Small intestine (tissue), 7 donors: ENCODE measurements around the gene CCDC188. TPM values are rescaled to one million over a fixed set of nuclear protein-coding genes. Genes with fewer than 3 reads are reported as not detected.

Experiments used
- DNase-seq, 2 donors: peaks; one replicate each; pipeline versions ENCODE4 v3.0.0 to v3.0.0-alpha.2; 2013
- FAIRE-seq: peaks from 2 replicates; lab custom pipeline; 2012; peaks lifted over from hg19 to GRCh38; lab: Jason Lieb, UNC
- H3K27ac ChIP-seq, 3 donors: one replicate each; pipeline ENCODE4 v1.5.1; 2013; ENCODE audit warnings: low read length in 2 of 3, mild to moderate bottlenecking in 2 of 3, control low read depth in 1 of 3, inconsistent platforms in 1 of 3, low read depth in 1 of 3, moderate library complexity in 1 of 3
- H3K27me3 ChIP-seq, 3 donors: one replicate each; pipeline ENCODE4 v1.6.1; 2013; ENCODE audit warnings: low read length in 3 of 3, inconsistent platforms in 1 of 3; ENCODE audit not compliant: control insufficient read depth in 3 of 3, insufficient read depth in 3 of 3
- H3K36me3 ChIP-seq, 3 donors: one replicate each; pipeline ENCODE4 v1.6.1; 2013; ENCODE audit warnings: low read length in 3 of 3, inconsistent platforms in 1 of 3, low read depth in 1 of 3, mild to moderate bottlenecking in 1 of 3, moderate library complexity in 1 of 3; ENCODE audit not compliant: control insufficient read depth in 3 of 3, insufficient read depth in 2 of 3
- H3K4me1 ChIP-seq, 3 donors: one replicate each; pipeline ENCODE4 v1.6.1; 2013; ENCODE audit warnings: low read length in 2 of 3, inconsistent platforms in 1 of 3, low read depth in 1 of 3, mild to moderate bottlenecking in 1 of 3, moderate library complexity in 1 of 3; ENCODE audit not compliant: control insufficient read depth in 3 of 3, insufficient read depth in 2 of 3
- H3K4me3 ChIP-seq, 3 donors: one replicate each; pipeline ENCODE4 v1.5.1; 2013; ENCODE audit warnings: low read length in 3 of 3, control low read depth in 1 of 3, inconsistent platforms in 1 of 3, low read depth in 1 of 3, mild to moderate bottlenecking in 1 of 3, moderate library complexity in 1 of 3
- H3K9me3 ChIP-seq, 2 donors: one replicate each; pipeline ENCODE4 v1.6.1; 2013; ENCODE audit warnings: low read depth in 1 of 2, low read length in 1 of 2; ENCODE audit not compliant: control insufficient read depth in 2 of 2, insufficient read depth in 1 of 2
- WGBS, 3 donors: extraction: QIAGEN DNeasy Blood & Tissue Kit; methylation state at CpG; one replicate each; pipeline ENCODE4 v1.1.7; 2013; 5-methylcytosine and 5-hydroxymethylcytosine counted together
- polyA plus RNA-seq, 4 donors: library from polyadenylated mRNA; stranded (reverse) in 3 of 4; unstranded in 1 of 4; fragments of 200-250 nt in 3 of 4; fragments of 120-200 nt in 1 of 4; gene quantifications; one replicate each; pipeline versions ENCODE4 v1.2.1 to v1.2.3, GENCODE V29; 2013
- donor health status: healthy with polysubstance abuse.
- donor health status: control.
- donor health status: control.
- donor health status: Bipolar disorder and iron deficiency.
- donor health status: healthy.

The CCDC188 gene
- polyA plus RNA-seq, 4 donors, result 1.2 to 1.6 TPM; not detected in 2

GRCh38 chr22:20111689-20112622, 38.9 kb downstream of the CCDC188 start:
- 69 to 71% (median 70%) methylated on average over 7 of the region's 7 CpGs for WGBS, 3 donors

GRCh38 chr22:20111045-20111688, 39.7 kb downstream of the CCDC188 start:
- Histone ChIP-seq H3K36me3 (peaks cover 5 to 99% (median 11%) of the 10 kb centered on the region in 3 donors), H3K4me3 (no peak overlapping the region), H3K27ac (no peak overlapping the region), H3K4me1 (peaks cover 0 to 4% (median 0%) of the 10 kb centered on the region in 3 donors), H3K27me3 (no peaks in the 10 kb centered on the region), H3K9me3 (no peaks in the 10 kb centered on the region)
- DNase-seq (peak in 1 of 2 donors; percentile 26), FAIRE-seq (no peak)
- WGBS, 3 donors, result 55 to 59% (median 57%) methylated on average over 13 to 14 of the region's 14 CpGs

More at GRCh38 chr22:20111689-20112622, 38.9 kb downstream of the CCDC188 start:
- Histone ChIP-seq H3K27ac (no peak overlapping the region), H3K9me3 (no peaks in the 10 kb centered on the region), H3K27me3 (no peaks in the 10 kb centered on the region), H3K4me1 (peaks cover 0 to 4% (median 0%) of the 10 kb centered on the region in 3 donors), H3K36me3 (peaks cover 5 to 91% (median 8%) of the 10 kb centered on the region in 3 donors), H3K4me3 (no peak overlapping the region)
- no peak for FAIRE-seq
- DNase-seq, result no peak

GRCh38 chr22:20110359-20110985, 40.4 kb downstream of the CCDC188 start:
- DNase-seq, result no peak
- no peaks in the 10 kb centered on the region for H3K9me3 ChIP-seq
- no peak overlapping the region for H3K4me3 ChIP-seq
- no peak for FAIRE-seq
- WGBS, 3 donors, result 90 to 91% (median 90%) methylated on average over 9 of the region's 9 CpGs
- H3K36me3 ChIP-seq, result peaks cover 5 to 100% (median 14%) of the 10 kb centered on the region in 3 donors
- no peaks in the 10 kb centered on the region for H3K27me3 ChIP-seq
- no peaks in the 10 kb centered on the region for H3K4me1 ChIP-seq
- no peak overlapping the region for H3K27ac ChIP-seq

GRCh38 chr22:20109411-20110358, 41.2 kb downstream of the CCDC188 start:
- Histone ChIP-seq H3K4me3 (no peak overlapping the region), H3K9me3 (no peaks in the 10 kb centered on the region), H3K36me3 (peaks cover 5 to 100% (median 21%) of the 10 kb centered on the region in 3 donors), H3K4me1 (no peaks in the 10 kb centered on the region), H3K27ac (no peak overlapping the region), H3K27me3 (no peaks in the 10 kb centered on the region)
- FAIRE-seq (no peak), DNase-seq (no peak)
- WGBS, 3 donors, result 87% methylated on average over 23 of the region's 23 CpGs

GRCh38 chr22:20108757-20109230, 42.1 kb downstream of the CCDC188 start:
- FAIRE-seq (no peak), DNase-seq (no peak)
- Histone ChIP-seq H3K27ac (no peak overlapping the region), H3K36me3 (peaks cover 7 to 98% (median 24%) of the 10 kb centered on the region in 3 donors), H3K4me3 (no peak overlapping the region), H3K9me3 (no peaks in the 10 kb centered on the region), H3K27me3 (no peaks in the 10 kb centered on the region), H3K4me1 (no peaks in the 10 kb centered on the region)
- WGBS, 3 donors, result 86 to 92% (median 88%) methylated on average over 12 of the region's 12 CpGs

GRCh38 chr22:20107951-20108756, 42.7 kb downstream of the CCDC188 start:
- DNase-seq (no peak), FAIRE-seq (no peak)
- no peaks in the 10 kb centered on the region for H3K9me3 ChIP-seq
- peaks cover 9 to 93% (median 24%) of the 10 kb centered on the region in 3 donors for H3K36me3 ChIP-seq
- no peak overlapping the region for H3K4me3 ChIP-seq
- no peaks in the 10 kb centered on the region for H3K27me3 ChIP-seq
- WGBS, 3 donors, result 82 to 91% (median 85%) methylated on average over 13 of the region's 13 CpGs
- no peaks in the 10 kb centered on the region for H3K4me1 ChIP-seq
- H3K27ac ChIP-seq, result no peak overlapping the region

GRCh38 chr22:20107471-20107901, 43.4 kb downstream of the CCDC188 start:
- no peak overlapping the region for H3K27ac ChIP-seq
- no peaks in the 10 kb centered on the region for H3K27me3 ChIP-seq
- DNase-seq (no peak), FAIRE-seq (no peak)
- H3K9me3 ChIP-seq, result no peaks in the 10 kb centered on the region
- no peak overlapping the region for H3K4me3 ChIP-seq
- WGBS, 3 donors, result 92 to 95% (median 94%) methylated on average over 7 of the region's 7 CpGs
- peaks cover 9 to 89% (median 24%) of the 10 kb centered on the region in 3 donors for H3K36me3 ChIP-seq
- H3K4me1 ChIP-seq, result no peaks in the 10 kb centered on the region
